ENCODE results near the gene DIP2A.

Gene DIP2A

DNA sequence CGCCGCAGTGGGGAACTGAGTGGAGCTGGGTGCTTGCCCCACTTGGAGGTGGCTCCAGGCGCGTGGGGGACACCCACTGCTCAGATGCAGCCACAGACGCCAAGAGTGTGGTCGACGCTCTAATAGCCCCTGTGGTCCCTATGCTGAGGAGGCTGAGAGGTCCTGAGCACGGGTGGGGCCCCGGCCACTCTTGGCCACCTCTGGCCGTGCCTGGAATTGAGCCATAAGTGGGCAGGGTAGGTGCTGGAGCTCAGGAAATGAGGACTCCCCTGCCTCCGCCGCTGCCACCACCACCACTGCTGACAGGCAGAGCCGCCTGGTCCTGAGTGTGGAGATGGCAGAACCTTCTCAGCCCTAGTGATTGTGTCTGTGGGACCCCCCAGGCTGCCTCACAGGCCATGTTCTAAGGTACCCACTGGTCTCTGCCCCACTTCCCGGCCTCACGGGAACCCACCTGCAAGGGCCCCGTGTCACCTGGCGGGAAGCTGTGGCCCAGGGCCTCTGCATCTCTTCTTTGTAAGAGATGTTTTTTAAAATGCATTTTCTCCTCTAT is 34.6 kb upstream of the DIP2A start:
- Histone ChIP-seq H3K4me3 (ENCODE audit: insufficient read depth in 1 of 2, low read depth in 1 of 2, low read length in 2 of 2) (no peak overlapping the region), H3K27me3 (ENCODE audit: control insufficient read depth in 1 of 2, insufficient read depth in 1 of 2, low read length in 2 of 2) (no peaks in the 10 kb centered on the region), H3K14ac (ENCODE audit: low read length in 2 of 2) (no peak overlapping the region), H3K23ac (ENCODE audit: low read length in 2 of 2) (no peak overlapping the region), H3K36me3 (ENCODE audit: control insufficient read depth in 1 of 2, insufficient read depth in 2 of 2, low read depth in 1 of 2, low read length in 2 of 2) (peaks cover 73 to 80% of the 10 kb centered on the region in 2 experiments), H2BK5ac (ENCODE audit: low read depth, low read length, poor library complexity, severe bottlenecking) (no peak overlapping the region), H3K9me3 (ENCODE audit: control insufficient read depth, low read length) (no peaks in the 10 kb centered on the region), H3K9ac (ENCODE audit: low read length) (no peak overlapping the region), H3K18ac (ENCODE audit: low read depth in 1 of 2, low read length in 2 of 2) (no peak overlapping the region), H3K4me1 (ENCODE audit: control insufficient read depth, insufficient read depth, low read depth, low read length) (no peaks in the 10 kb centered on the region), H3K4me2 (ENCODE audit: low read length, poor library complexity, severe bottlenecking) (no peak overlapping the region), H2BK12ac (ENCODE audit: low read length in 2 of 2) (no peak overlapping the region), H2AK5ac (ENCODE audit: low read length, severe bottlenecking) (no peak overlapping the region), H3K79me1 (replicated peaks; ENCODE audit: low read length, poor library complexity, severe bottlenecking) (peaks cover 16% of the 10 kb centered on the region), H3K27ac (ENCODE audit: low read length, poor library complexity, severe bottlenecking) (no peak overlapping the region), H3K4ac (ENCODE audit: low read depth in 1 of 2, low read length in 2 of 2) (no peak overlapping the region), H2BK120ac (ENCODE audit: low read depth, low read length) (no peak overlapping the region), H2AFZ (ENCODE audit: low read depth, low read length) (no peak overlapping the region), H4K91ac (ENCODE audit: low read length) (peak overlapping the region; percentile 15), H4K8ac (ENCODE audit: low read length) (no peak overlapping the region), H2BK15ac (ENCODE audit: low read depth, poor library complexity, severe bottlenecking) (no peak overlapping the region)
- DNase-seq, result no peak
- 90% methylated on average over 14 of the region's 17 CpGs for WGBS

DNA sequence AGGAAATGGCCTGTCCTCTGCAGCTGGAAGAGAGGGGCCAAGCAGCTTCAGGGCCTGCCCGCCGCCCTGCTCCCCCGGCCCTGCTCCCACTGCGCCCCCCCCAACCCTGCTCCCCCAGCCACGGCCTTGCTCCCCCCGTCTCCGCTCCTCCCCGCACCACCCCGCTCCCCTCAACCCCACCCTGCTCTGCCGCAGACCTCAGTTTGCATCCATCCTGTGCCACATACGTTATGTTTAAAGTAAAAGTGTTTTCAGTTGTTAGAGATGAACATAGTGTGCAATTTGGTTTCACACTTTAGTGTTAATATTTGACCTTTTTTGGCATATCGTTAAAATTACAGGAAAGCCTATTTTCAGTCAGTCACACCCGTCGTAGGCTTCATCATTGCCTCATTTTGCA is 34.1 kb upstream of the DIP2A start:
- Histone ChIP-seq H3K14ac (ENCODE audit: low read length in 2 of 2) (no peak overlapping the region), H3K36me3 (ENCODE audit: control insufficient read depth in 1 of 2, insufficient read depth in 2 of 2, low read depth in 1 of 2, low read length in 2 of 2) (peaks cover 69 to 80% of the 10 kb centered on the region in 2 experiments), H3K4ac (ENCODE audit: low read depth in 1 of 2, low read length in 2 of 2) (no peak overlapping the region), H2BK12ac (ENCODE audit: low read length in 2 of 2) (no peak overlapping the region), H4K8ac (ENCODE audit: low read length) (no peak overlapping the region), H2AK5ac (ENCODE audit: low read length, severe bottlenecking) (no peak overlapping the region), H3K4me1 (ENCODE audit: control insufficient read depth, insufficient read depth, low read depth, low read length) (no peaks in the 10 kb centered on the region), H2BK5ac (ENCODE audit: low read depth, low read length, poor library complexity, severe bottlenecking) (no peak overlapping the region), H3K9ac (ENCODE audit: low read length) (no peak overlapping the region), H2BK15ac (ENCODE audit: low read depth, poor library complexity, severe bottlenecking) (no peak overlapping the region), H3K18ac (ENCODE audit: low read depth in 1 of 2, low read length in 2 of 2) (no peak overlapping the region), H3K27me3 (ENCODE audit: control insufficient read depth in 1 of 2, insufficient read depth in 1 of 2, low read length in 2 of 2) (no peaks in the 10 kb centered on the region), H3K27ac (ENCODE audit: low read length, poor library complexity, severe bottlenecking) (no peak overlapping the region), H3K79me1 (replicated peaks; ENCODE audit: low read length, poor library complexity, severe bottlenecking) (peaks cover 15% of the 10 kb centered on the region), H4K91ac (ENCODE audit: low read length) (no peak overlapping the region), H2AFZ (ENCODE audit: low read depth, low read length) (no peak overlapping the region), H3K4me3 (ENCODE audit: insufficient read depth in 1 of 2, low read depth in 1 of 2, low read length in 2 of 2) (no peak overlapping the region), H3K4me2 (ENCODE audit: low read length, poor library complexity, severe bottlenecking) (no peak overlapping the region), H3K9me3 (ENCODE audit: control insufficient read depth, low read length) (no peaks in the 10 kb centered on the region), H2BK120ac (ENCODE audit: low read depth, low read length) (no peak overlapping the region), H3K23ac (ENCODE audit: low read length in 2 of 2) (no peak overlapping the region)
- no peak for DNase-seq
- WGBS, result 97% methylated on average over 3 of the region's 14 CpGs

GRCh38 chr21:46425041-46425440 is 33.6 kb upstream of the DIP2A start:
- no peak overlapping the region for H3K4me3 ChIP-seq (ENCODE audit: insufficient read depth in 1 of 2, low read depth in 1 of 2, low read length in 2 of 2)
- peaks cover 69 to 80% of the 10 kb centered on the region in 2 experiments for H3K36me3 ChIP-seq (ENCODE audit: control insufficient read depth in 1 of 2, insufficient read depth in 2 of 2, low read depth in 1 of 2, low read length in 2 of 2)
- H3K9ac ChIP-seq (ENCODE audit: low read length), result no peak overlapping the region
- no peak for DNase-seq
- no peak overlapping the region for H3K4ac ChIP-seq (ENCODE audit: low read depth in 1 of 2, low read length in 2 of 2)
- no peak overlapping the region for H3K4me2 ChIP-seq (ENCODE audit: low read length, poor library complexity, severe bottlenecking)
- H3K14ac ChIP-seq (ENCODE audit: low read length in 2 of 2), result no peak overlapping the region
- H3K27ac ChIP-seq (ENCODE audit: low read length, poor library complexity, severe bottlenecking), result no peak overlapping the region
- H2AK5ac ChIP-seq (ENCODE audit: low read length, severe bottlenecking), result no peak overlapping the region
- H4K91ac ChIP-seq (ENCODE audit: low read length), result no peak overlapping the region
- H3K79me1 ChIP-seq (replicated peaks; ENCODE audit: low read length, poor library complexity, severe bottlenecking), result peaks cover 15% of the 10 kb centered on the region
- no peaks in the 10 kb centered on the region for H3K4me1 ChIP-seq (ENCODE audit: control insufficient read depth, insufficient read depth, low read depth, low read length)
- no peak overlapping the region for H2BK12ac ChIP-seq (ENCODE audit: low read length in 2 of 2)
- no peak overlapping the region for H2BK5ac ChIP-seq (ENCODE audit: low read depth, low read length, poor library complexity, severe bottlenecking)
- no peak overlapping the region for H2BK120ac ChIP-seq (ENCODE audit: low read depth, low read length)
- WGBS, result 98% methylated on average over 19 of the region's 19 CpGs
- no peak overlapping the region for H2BK15ac ChIP-seq (ENCODE audit: low read depth, poor library complexity, severe bottlenecking)
- H3K23ac ChIP-seq (ENCODE audit: low read length in 2 of 2), result no peak overlapping the region
- no peaks in the 10 kb centered on the region for H3K9me3 ChIP-seq (ENCODE audit: control insufficient read depth, low read length)
- no peak overlapping the region for H2AFZ ChIP-seq (ENCODE audit: low read depth, low read length)
- no peak overlapping the region for H4K8ac ChIP-seq (ENCODE audit: low read length)
- no peak overlapping the region for H3K18ac ChIP-seq (ENCODE audit: low read depth in 1 of 2, low read length in 2 of 2)
- no peaks in the 10 kb centered on the region for H3K27me3 ChIP-seq (ENCODE audit: control insufficient read depth in 1 of 2, insufficient read depth in 1 of 2, low read length in 2 of 2)

DNA sequence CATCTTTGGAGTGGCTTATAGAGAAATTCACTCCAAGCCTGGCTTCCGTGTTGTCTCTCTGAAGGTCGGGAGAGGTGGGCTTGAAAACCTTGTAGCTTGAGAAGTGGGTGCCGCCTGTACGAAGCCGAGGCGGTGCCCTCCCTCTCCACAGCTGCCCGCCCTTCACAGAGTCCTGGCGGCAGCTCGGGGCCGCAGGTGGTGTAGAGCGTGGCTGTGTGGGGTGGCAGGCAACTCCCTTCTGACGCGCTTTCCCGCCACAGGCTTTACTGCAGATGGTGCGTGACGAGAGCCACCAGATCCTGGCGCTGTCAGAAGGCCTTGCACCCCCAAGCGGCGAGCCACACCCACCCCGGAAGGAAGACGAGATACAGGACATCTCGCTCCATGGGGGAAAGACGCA is 33.1 kb upstream of the DIP2A start:
- Histone ChIP-seq H2BK15ac (ENCODE audit: low read depth, poor library complexity, severe bottlenecking) (no peak overlapping the region), H3K27ac (ENCODE audit: low read length, poor library complexity, severe bottlenecking) (no peak overlapping the region), H3K23ac (ENCODE audit: low read length in 2 of 2) (no peak overlapping the region), H3K18ac (ENCODE audit: low read depth in 1 of 2, low read length in 2 of 2) (no peak overlapping the region), H2AK5ac (ENCODE audit: low read length, severe bottlenecking) (no peak overlapping the region), H4K91ac (ENCODE audit: low read length) (no peak overlapping the region), H2BK120ac (ENCODE audit: low read depth, low read length) (no peak overlapping the region), H3K4ac (ENCODE audit: low read depth in 1 of 2, low read length in 2 of 2) (no peak overlapping the region), H3K9me3 (ENCODE audit: control insufficient read depth, low read length) (no peaks in the 10 kb centered on the region), H3K4me1 (ENCODE audit: control insufficient read depth, insufficient read depth, low read depth, low read length) (no peaks in the 10 kb centered on the region), H2BK5ac (ENCODE audit: low read depth, low read length, poor library complexity, severe bottlenecking) (no peak overlapping the region), H3K79me1 (replicated peaks; ENCODE audit: low read length, poor library complexity, severe bottlenecking) (peaks cover 15% of the 10 kb centered on the region), H3K27me3 (ENCODE audit: control insufficient read depth in 1 of 2, insufficient read depth in 1 of 2, low read length in 2 of 2) (no peaks in the 10 kb centered on the region), H4K8ac (ENCODE audit: low read length) (no peak overlapping the region), H2BK12ac (ENCODE audit: low read length in 2 of 2) (no peak overlapping the region), H3K9ac (ENCODE audit: low read length) (no peak overlapping the region), H3K36me3 (ENCODE audit: control insufficient read depth in 1 of 2, insufficient read depth in 2 of 2, low read depth in 1 of 2, low read length in 2 of 2) (peaks cover 69 to 82% of the 10 kb centered on the region in 2 experiments), H3K4me2 (ENCODE audit: low read length, poor library complexity, severe bottlenecking) (no peak overlapping the region), H3K4me3 (ENCODE audit: insufficient read depth in 1 of 2, low read depth in 1 of 2, low read length in 2 of 2) (no peak overlapping the region), H3K14ac (ENCODE audit: low read length in 2 of 2) (no peak overlapping the region), H2AFZ (ENCODE audit: low read depth, low read length) (no peak overlapping the region)
- no peak for DNase-seq
- WGBS, result 97% methylated on average over 22 of the region's 23 CpGs

All from mesenchymal stem cell (in vitro differentiated cells and primary cell).